ENCODE measurements around the gene ABCB11. TPM values are rescaled to one million over a fixed set of nuclear protein-coding genes. Genes with fewer than 3 reads are reported as not detected.

Gene ABCB11
- total and polyA plus RNA-seq, 2 donors (not counting 3 experiments of a cell fraction or from before 2014, with no cell fraction given), result 0.22 to 0.44 TPM

DNA sequence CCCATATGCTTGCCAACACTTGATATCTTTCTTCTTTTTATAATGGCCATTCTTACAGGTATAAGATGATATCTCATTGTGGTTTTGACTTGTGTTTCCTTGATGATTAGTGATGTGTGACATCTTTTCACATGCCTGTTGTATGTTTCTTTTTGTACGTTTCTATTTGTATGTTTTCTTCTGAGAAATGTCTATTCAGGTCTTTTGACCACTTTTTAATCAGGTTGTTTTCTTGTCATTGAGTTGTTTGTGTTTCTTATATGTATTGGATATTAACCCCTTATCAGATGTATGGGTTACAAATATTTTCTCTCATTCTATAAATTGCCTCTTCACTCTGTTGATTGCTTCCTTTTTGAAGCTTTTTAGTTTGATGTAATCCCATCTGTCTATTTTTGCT is 42.4 kb downstream of the ABCB11 start:
- FAIRE-seq (no peak), DNase-seq (ENCODE audit: low read depth, low spot score) (no peak)
- H4K20me1 ChIP-seq (replicated peaks; ENCODE audit: control insufficient read depth, extremely low read depth, insufficient read depth, low read length), result no peaks in the 10 kb centered on the region
- CTCF ChIA-PET, result no interaction called here
- POLR2A ChIA-PET, result no interaction called here
- H3K4me3 ChIP-seq (replicated peaks in 1 of 3; ENCODE audit: insufficient read depth in 1 of 3, low read depth in 1 of 3, low read length in 3 of 3), result no peak overlapping the region
- no peaks in the 10 kb centered on the region for H3K9me1 ChIP-seq (replicated peaks; ENCODE audit: control insufficient read depth, extremely low read depth, insufficient read depth, low read length)
- no peak overlapping the region for H3K9ac ChIP-seq (replicated peaks; ENCODE audit: extremely low read depth, insufficient read depth, low read length)
- H3K27me3 ChIP-seq (ENCODE audit: control insufficient read depth in 2 of 2, insufficient read depth in 2 of 2, low read length in 2 of 2), result no peaks in the 10 kb centered on the region
- TF ChIP-seq MYC (IDR thresholded peaks at IDR 0.05; ENCODE audit: low read depth, low read length), result no peak
- TF ChIP-seq, protein P1, sequence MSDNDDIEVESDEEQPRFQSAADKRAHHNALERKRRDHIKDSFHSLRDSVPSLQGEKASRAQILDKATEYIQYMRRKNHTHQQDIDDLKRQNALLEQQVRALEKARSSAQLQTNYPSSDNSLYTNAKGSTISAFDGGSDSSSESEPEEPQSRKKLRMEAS (IDR thresholded peaks at IDR 0.05; ENCODE audit: insufficient read depth, insufficient read length), result no peak
- TF ChIP-seq FOS (IDR thresholded peaks at IDR 0.05; ENCODE audit: borderline replicate concordance, insufficient read depth, low read length), result no peak
- H3K79me2 ChIP-seq (ENCODE audit: control insufficient read depth, insufficient read depth, low read length), result no peaks in the 10 kb centered on the region
- H3K4me1 ChIP-seq (ENCODE audit: control insufficient read depth, extremely low read depth, insufficient read depth, low read length), result peaks cover 24% of the 10 kb centered on the region
- dilution Hi-C loops (cut with MboI; ENCODE audit: extremely low pct_ligation_motif_present, low sequenced_read_pairs) (no loop called here), intact Hi-C loops (cut with micrococcal nuclease) (no loop called here)
- no peaks in the 10 kb centered on the region for H3K9me3 ChIP-seq (replicated peaks; ENCODE audit: control insufficient read depth, insufficient read depth, low read length)
- no TSS peak for BruUV-seq (replicated peaks)
- H3K4me2 ChIP-seq (ENCODE audit: insufficient read depth, low read length), result no peak overlapping the region
- H3K27ac ChIP-seq (ENCODE audit: insufficient read depth, low read depth, low read length), result no peak overlapping the region
- no peak overlapping the region for H2AFZ ChIP-seq (ENCODE audit: low read depth, low read length)
- no peaks in the 10 kb centered on the region for H3K36me3 ChIP-seq (ENCODE audit: control insufficient read depth in 2 of 2, extremely low read depth in 1 of 2, insufficient read depth in 2 of 2, low read length in 2 of 2)

GRCh38 chr2:168986398-168986943 is 44.7 kb downstream of the ABCB11 start:
- no peaks in the 10 kb centered on the region for H4K20me1 ChIP-seq (replicated peaks; ENCODE audit: control insufficient read depth, extremely low read depth, insufficient read depth, low read length)
- no peaks in the 10 kb centered on the region for H3K9me3 ChIP-seq (replicated peaks; ENCODE audit: control insufficient read depth, insufficient read depth, low read length)
- no peaks in the 10 kb centered on the region for H3K9me1 ChIP-seq (replicated peaks; ENCODE audit: control insufficient read depth, extremely low read depth, insufficient read depth, low read length)
- H3K27ac ChIP-seq (ENCODE audit: insufficient read depth, low read depth, low read length), result no peak overlapping the region
- H3K9ac ChIP-seq (replicated peaks; ENCODE audit: extremely low read depth, insufficient read depth, low read length), result no peak overlapping the region
- no peaks in the 10 kb centered on the region for H3K79me2 ChIP-seq (ENCODE audit: control insufficient read depth, insufficient read depth, low read length)
- H3K4me1 ChIP-seq (ENCODE audit: control insufficient read depth, extremely low read depth, insufficient read depth, low read length), result peaks cover 2% of the 10 kb centered on the region
- DNase-seq (ENCODE audit: low read depth, low spot score), result no peak
- H3K4me3 ChIP-seq (replicated peaks in 1 of 3; ENCODE audit: insufficient read depth in 1 of 3, low read depth in 1 of 3, low read length in 3 of 3), result no peak overlapping the region
- no peaks in the 10 kb centered on the region for H3K36me3 ChIP-seq (ENCODE audit: control insufficient read depth in 2 of 2, extremely low read depth in 1 of 2, insufficient read depth in 2 of 2, low read length in 2 of 2)
- H2AFZ ChIP-seq (ENCODE audit: low read depth, low read length), result peak overlapping the region; percentile 63
- ChIA-PET POLR2A (no interaction called here), CTCF (interaction anchor here (1.2 to 4.1 kb wide), 2 partner anchors 13 to 145 kb away, joined by 3 to 18 read pairs; no protein-coding TSS in a partner anchor)
- dilution Hi-C loops (cut with MboI; ENCODE audit: extremely low pct_ligation_motif_present, low sequenced_read_pairs), result no loop called here
- BruUV-seq (replicated peaks), result no TSS peak
- intact Hi-C loops (cut with micrococcal nuclease), result no loop called here
- TF ChIP-seq MYC (IDR thresholded peaks at IDR 0.05; ENCODE audit: low read depth, low read length) (no peak), JUN (IDR thresholded peaks at IDR 0.05; ENCODE audit: borderline replicate concordance, insufficient read depth, insufficient read length, low read depth) (no peak), GATA2 (IDR thresholded peaks at IDR 0.05; ENCODE audit: insufficient read depth, insufficient read length, low read depth, low read length) (no peak), EZH2 (IDR thresholded peaks at IDR 0.05; ENCODE audit: borderline replicate concordance, low read depth, low read length, severe bottlenecking) (no peak), POLR2A (IDR thresholded peaks at IDR 0.05; ENCODE audit: low read depth, low read length) (no peak), POLR2AphosphoS5 (IDR thresholded peaks at IDR 0.05; ENCODE audit: insufficient read depth, low read depth, low read length) (no peak), FOS (IDR thresholded peaks at IDR 0.05; ENCODE audit: borderline replicate concordance, insufficient read depth, low read length) (no peak)
- TF ChIP-seq, protein P2, sequence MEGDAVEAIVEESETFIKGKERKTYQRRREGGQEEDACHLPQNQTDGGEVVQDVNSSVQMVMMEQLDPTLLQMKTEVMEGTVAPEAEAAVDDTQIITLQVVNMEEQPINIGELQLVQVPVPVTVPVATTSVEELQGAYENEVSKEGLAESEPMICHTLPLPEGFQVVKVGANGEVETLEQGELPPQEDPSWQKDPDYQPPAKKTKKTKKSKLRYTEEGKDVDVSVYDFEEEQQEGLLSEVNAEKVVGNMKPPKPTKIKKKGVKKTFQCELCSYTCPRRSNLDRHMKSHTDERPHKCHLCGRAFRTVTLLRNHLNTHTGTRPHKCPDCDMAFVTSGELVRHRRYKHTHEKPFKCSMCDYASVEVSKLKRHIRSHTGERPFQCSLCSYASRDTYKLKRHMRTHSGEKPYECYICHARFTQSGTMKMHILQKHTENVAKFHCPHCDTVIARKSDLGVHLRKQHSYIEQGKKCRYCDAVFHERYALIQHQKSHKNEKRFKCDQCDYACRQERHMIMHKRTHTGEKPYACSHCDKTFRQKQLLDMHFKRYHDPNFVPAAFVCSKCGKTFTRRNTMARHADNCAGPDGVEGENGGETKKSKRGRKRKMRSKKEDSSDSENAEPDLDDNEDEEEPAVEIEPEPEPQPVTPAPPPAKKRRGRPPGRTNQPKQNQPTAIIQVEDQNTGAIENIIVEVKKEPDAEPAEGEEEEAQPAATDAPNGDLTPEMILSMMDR (IDR thresholded peaks at IDR 0.05; ENCODE audit: extremely low read depth in 1 of 2, insufficient read depth in 1 of 2, low read depth in 1 of 2, low read length in 2 of 2), result no peak
- TF ChIP-seq, protein P1 (IDR thresholded peaks at IDR 0.05; ENCODE audit: insufficient read depth, insufficient read length), result no peak
- no peak for FAIRE-seq
- H3K4me2 ChIP-seq (ENCODE audit: insufficient read depth, low read length), result no peak overlapping the region
- H3K27me3 ChIP-seq (ENCODE audit: control insufficient read depth in 2 of 2, insufficient read depth in 2 of 2, low read length in 2 of 2), result no peaks in the 10 kb centered on the region

Data from endothelial cell of umbilical vein (primary cell).